WI38 (cell line): ENCODE results near the gene CLIP2.
A peak's percentile ranks its signal among the peaks of the same experiment; 100 is the strongest.
"Not testable (repeated sequence)": the region's sequence is repeated elsewhere in the genome, so short reads cannot be mapped to it uniquely, and the experiment has no call there.

Source experiments
- H3K4me3 ChIP-seq: 2 replicates; pipeline ENCODE4 v1.5.1; 2011; ENCODE audit warnings: low read depth, mild to moderate bottlenecking, control low read depth, low read length
- TF ChIP-seq, protein P1 (sequence below): IDR thresholded peaks from 2 replicates; pipeline ENCODE4 v1.5.1; 2012; ENCODE audit warnings: low read depth, mild to moderate bottlenecking, control low read depth, low read length

CLIP2 gene

DNA sequence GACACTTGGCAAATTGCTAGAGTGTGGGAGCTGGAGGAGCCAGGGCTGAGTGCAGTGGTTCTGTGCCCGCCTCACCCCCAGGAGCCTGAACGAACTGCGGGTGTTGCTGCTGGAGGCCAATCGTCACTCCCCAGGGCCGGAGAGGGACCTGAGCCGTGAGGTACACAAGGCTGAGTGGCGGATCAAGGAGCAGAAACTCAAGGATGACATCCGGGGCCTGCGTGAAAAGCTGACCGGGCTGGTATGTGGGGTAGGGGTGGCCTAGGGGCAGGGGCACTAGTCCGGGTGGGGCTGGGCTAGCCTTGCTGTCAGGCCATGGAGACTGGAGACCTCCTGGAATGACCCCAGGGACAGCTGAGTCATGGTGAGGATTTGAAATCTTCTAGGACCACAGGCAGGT, 107.8 kb downstream of the CLIP2 start:
- TF ChIP-seq, protein P1, sequence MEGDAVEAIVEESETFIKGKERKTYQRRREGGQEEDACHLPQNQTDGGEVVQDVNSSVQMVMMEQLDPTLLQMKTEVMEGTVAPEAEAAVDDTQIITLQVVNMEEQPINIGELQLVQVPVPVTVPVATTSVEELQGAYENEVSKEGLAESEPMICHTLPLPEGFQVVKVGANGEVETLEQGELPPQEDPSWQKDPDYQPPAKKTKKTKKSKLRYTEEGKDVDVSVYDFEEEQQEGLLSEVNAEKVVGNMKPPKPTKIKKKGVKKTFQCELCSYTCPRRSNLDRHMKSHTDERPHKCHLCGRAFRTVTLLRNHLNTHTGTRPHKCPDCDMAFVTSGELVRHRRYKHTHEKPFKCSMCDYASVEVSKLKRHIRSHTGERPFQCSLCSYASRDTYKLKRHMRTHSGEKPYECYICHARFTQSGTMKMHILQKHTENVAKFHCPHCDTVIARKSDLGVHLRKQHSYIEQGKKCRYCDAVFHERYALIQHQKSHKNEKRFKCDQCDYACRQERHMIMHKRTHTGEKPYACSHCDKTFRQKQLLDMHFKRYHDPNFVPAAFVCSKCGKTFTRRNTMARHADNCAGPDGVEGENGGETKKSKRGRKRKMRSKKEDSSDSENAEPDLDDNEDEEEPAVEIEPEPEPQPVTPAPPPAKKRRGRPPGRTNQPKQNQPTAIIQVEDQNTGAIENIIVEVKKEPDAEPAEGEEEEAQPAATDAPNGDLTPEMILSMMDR, result no peak
- no peak overlapping the region for H3K4me3 ChIP-seq

GRCh38 chr7:74398426-74398825, 109.2 kb downstream of the CLIP2 start:
- no peak overlapping the region for H3K4me3 ChIP-seq
- TF ChIP-seq, protein P1, result no peak

DNA sequence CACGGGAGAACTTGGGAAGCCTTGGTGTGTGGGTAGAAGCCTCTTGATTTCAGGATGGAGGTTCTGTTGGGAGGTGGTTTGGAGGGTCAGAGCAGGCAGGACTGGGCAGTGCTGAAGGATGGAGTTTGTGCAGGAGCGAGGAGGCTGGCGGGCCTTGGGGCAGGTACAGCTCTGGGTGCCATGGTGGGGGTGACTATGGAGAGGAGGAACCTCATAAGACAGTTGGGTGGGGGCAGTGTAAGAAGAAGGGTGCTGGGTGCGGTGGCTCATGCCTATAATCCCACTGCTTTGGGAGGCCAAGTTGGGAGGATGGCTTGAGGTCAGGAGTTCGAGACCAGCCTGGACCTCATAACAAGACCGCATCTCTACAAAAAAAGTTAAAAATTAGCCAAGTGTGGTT, 109.8 kb downstream of the CLIP2 start:
- TF ChIP-seq, protein P1, result no peak

GRCh38 chr7:74400420-74401136, 111.4 kb downstream of the CLIP2 start:
- H3K4me3 ChIP-seq, result no peak overlapping the region
- TF ChIP-seq, protein P1, result no peak

More for the DNA sequence above, 109.8 kb downstream of the CLIP2 start:
- H3K4me3 ChIP-seq, result no peak overlapping the region

DNA sequence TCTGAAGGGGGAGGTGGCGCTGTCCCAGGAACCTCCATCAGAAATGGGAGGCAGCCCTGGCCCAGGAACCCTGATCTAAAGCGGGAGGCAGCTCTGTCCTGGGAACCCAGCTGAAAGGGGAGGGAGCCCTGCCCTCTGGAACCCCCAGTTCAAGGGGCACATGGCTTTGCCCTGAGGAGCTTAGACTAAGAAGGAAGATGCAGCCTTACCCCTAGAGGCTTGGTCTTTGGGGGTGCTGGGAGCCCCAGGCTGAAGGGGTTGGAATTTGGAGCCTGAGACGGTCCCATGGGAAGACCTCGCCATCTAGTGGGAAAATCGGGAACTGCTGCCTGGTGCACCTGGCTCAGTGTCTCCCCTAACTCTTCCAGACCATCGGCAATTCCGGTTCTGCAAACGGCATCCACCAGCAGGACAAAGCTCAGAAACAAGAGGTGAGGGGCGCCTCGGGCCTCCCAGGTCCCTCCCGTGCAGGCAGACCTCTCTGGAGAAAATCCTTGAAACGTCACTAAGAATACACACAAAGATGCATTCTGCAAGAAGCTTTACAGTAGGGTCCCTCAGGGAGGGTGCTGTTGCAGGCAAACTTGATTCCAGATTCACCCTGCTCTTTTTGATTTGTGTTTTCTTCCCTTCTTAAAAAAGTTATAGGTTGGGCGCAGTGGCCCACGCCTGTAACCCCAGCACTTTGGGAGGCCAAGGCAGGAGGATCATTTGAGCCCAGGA, 112.1 kb downstream of the CLIP2 start:
- H3K4me3 ChIP-seq, result no peak overlapping the region
- TF ChIP-seq, protein P1, result peak; percentile 98

DNA sequence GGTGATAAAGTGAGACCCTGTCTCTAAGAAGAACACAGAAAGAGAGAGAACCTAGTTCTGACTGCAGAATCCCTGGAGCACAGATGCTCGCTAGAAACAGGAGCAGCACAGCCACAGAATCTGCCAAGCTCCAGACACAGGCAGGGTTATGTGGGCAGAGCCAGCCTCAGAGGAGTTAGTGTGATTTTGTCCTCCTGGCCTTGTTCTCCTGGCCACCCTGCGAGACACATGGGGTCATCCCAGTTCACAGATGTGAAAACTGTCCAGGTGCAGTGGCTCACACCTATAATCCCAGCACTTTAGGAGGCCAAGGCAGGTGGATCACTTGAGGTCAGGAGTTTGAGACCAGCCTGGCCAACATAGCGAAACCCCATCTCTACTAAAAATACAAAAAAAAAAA, 113.5 kb downstream of the CLIP2 start:
- not testable (repeated sequence) for H3K4me3 ChIP-seq

GRCh38 chr7:74403521-74404387, 114.5 kb downstream of the CLIP2 start:
- no peak overlapping the region for H3K4me3 ChIP-seq
- TF ChIP-seq, protein P1, result no peak
